GM13976 (cell line): Measurements from ENCODE around the gene PDCD6IP.

Experiments
- DNase-seq: peaks from one replicate; pipeline ENCODE4 v3.0.0; 2012; ENCODE audit warnings: low spot score
- in situ Hi-C: fragments of 300-500 bp; cut with MboI; formaldehyde crosslinking; loops from one replicate; pipeline ENCODE4 v1.12.0; 2022; ENCODE audit warnings: low sequenced_read_pairs, mixed read lengths, inconsistent platforms; ENCODE audit not compliant: unreplicated experiment
- TF ChIP-seq, protein P1 (sequence below): IDR thresholded peaks from 2 replicates; pipeline ENCODE4 v1.5.1; 2012; ENCODE audit warnings: borderline replicate concordance, mild to moderate bottlenecking; ENCODE audit not compliant: insufficient read depth; ENCODE audit errors: extremely low read depth, missing control alignments, control extremely low read depth

Gene PDCD6IP

DNA sequence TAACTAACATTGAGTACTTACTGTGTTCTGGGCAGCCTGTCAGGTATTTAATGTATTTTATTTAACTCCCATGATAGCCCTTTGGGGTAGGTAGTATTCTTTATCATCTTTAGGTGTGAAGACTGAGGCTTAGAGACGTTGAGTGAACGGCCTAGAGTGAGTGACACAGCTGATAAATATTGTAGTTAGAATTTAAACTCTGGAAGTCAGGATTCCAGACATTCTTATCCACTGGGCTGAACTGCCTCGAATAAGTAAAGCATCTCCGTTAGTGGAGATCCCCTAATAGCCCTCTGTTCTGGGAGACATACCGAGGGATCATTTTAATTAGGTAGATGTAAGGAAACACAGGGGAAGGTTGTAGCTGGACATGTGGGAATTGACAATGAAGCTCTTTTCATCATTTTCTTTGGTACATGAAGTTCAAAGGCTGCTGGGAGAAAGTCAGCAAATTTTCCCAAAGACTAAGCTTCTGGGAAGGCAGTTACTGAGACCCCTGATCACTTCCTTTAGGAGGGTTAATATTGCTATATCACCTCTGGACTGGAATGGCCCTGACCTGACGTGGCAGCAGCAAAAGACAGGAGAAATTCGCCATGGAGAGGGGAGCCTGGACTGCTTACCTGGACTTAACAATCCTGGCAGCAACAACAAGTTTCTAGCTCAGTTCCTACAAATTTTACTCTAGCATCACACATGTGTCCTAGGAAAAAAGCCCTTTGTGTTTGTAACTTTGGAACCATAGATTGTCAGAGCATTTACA is 11.7 kb upstream of the PDCD6IP start:
- in situ Hi-C loops = loop anchor here (10.0 kb wide), 1 partner anchor 152 kb away; no protein-coding TSS in a partner anchor
- TF ChIP-seq, protein P1, sequence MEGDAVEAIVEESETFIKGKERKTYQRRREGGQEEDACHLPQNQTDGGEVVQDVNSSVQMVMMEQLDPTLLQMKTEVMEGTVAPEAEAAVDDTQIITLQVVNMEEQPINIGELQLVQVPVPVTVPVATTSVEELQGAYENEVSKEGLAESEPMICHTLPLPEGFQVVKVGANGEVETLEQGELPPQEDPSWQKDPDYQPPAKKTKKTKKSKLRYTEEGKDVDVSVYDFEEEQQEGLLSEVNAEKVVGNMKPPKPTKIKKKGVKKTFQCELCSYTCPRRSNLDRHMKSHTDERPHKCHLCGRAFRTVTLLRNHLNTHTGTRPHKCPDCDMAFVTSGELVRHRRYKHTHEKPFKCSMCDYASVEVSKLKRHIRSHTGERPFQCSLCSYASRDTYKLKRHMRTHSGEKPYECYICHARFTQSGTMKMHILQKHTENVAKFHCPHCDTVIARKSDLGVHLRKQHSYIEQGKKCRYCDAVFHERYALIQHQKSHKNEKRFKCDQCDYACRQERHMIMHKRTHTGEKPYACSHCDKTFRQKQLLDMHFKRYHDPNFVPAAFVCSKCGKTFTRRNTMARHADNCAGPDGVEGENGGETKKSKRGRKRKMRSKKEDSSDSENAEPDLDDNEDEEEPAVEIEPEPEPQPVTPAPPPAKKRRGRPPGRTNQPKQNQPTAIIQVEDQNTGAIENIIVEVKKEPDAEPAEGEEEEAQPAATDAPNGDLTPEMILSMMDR = no peak
- DNase-seq = no peak

DNA sequence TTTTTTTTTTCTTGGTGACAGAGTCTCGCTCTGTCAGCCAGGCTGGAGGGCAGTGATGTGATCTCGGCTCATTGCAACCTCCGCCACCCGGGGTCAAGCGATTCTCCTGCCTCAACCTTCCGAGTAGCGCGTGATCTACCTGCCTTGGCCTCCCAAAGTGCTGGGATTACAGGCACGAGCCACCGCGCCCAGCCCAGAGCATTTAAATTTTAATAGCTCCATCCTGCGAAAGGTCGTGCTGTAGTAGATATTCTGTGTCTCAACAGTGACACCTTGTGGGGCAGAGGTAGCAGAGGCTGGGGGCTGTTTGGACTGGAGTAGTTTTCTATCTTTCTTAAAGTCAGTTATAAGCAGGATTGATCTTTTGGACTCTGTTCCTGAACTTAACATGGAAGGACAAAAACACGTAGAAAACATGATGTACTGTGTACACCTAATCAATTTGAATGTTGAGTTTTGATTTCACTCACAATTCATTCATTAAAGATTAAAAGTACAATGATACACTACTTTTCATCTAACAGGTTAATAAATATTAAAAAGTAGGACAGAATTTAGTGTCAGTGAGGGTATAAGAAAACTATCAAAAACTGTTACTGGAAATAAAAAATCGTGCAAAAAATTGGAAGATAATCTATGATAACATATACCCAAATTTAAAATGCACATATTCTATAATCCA is 11.0 kb upstream of the PDCD6IP start:
- in situ Hi-C loops = loop anchor here (10.0 kb wide), 1 partner anchor 153 kb away; no protein-coding TSS in a partner anchor
- TF ChIP-seq, protein P1 = peak; percentile 75
- DNase-seq = peak; percentile 55

DNA sequence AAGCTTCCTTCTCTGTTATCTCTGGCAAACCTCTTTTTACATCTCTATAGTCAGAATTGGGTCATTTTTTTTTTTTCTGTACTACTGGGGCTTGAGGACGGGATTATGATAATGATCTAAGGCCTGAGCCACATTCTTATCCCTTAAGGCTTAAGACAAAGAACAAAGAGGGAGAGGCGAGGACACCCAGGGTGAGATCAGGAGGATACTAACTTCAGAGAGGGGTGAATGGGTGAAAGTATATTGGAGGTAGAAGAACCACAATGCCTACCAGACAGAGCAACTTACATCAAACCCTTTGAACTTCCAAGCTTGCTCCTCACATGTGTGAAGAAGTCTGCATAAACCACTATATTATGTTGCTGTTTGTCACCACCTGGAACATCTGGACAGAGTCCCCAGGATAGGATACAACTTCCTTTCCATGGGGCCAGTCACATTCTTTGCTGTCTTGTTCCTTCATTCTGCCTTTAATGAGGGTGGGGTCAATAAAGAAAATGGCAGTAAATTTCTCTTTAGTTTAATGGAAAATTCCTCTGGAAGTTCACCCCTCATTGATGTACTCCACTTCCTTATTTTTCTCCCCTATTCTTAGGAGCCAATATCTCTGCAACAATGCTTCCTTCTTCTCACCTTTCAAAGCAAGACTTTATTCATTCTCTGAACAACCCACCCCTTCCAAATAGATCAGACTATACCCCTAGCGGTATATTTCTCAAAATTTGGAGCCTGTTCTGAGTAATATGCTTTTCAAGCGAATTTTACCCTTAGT is 9.1 kb upstream of the PDCD6IP start:
- in situ Hi-C loops = loop anchor here (10.0 kb wide), 1 partner anchor 155 kb away; no protein-coding TSS in a partner anchor
- TF ChIP-seq, protein P1 = no peak
- DNase-seq = no peak

DNA sequence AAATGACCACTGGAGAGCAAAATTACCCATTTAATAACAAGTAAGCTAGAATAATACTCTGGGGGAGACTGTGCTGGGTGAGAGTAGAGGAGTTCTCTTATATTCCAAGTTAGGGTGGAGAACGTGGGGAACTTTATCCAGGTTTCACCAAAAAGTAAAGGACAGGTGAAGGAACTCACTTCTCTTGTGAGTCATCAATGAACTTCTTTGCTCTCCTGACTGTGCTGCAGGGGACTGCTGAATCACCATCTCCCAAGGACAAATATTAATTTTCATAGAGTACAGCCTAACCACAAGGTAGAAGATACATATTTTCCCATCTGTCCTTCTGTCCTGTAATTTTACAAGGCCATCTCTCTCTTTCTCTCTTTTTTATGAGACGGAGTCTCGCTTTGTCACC is 8.3 kb upstream of the PDCD6IP start:
- in situ Hi-C loops = no loop called here
- TF ChIP-seq, protein P1 = no peak

DNA sequence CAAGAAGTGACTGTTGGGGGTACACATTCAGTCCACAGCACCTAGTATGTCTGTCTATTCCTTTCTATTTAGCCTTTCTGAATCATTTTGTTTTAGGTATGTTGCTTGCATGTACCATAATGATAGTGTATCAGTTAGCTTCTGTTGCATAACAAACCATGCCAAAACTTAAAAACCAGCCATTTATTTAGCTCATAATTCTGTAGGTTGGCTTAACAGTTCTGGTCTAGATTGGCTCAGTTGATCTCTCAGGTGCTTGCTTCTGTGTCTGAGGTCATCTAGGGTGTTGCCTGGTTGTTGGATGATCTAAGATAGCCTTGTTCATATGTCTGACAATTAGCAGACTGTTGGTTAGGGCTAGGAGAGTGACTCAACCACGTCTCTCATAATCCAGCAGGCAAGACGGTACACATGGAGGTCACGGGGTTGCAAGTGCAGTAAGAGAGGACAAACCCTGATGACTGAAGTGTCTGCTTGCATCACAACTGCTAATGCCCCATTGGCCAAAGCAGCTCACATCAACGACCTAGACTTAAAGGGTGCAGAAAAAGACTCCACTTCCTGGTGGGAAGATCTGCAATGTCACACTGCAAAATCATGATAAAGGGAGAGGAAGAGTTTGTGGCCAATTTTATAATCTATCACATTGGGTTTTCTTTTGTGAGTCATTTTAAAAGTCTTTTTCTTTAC is 6.8 kb upstream of the PDCD6IP start:
- in situ Hi-C loops = no loop called here
- no peak for DNase-seq
- TF ChIP-seq, protein P1 = no peak

More for the DNA sequence above, 8.3 kb upstream of the PDCD6IP start:
- DNase-seq = no peak
